Measurements from ENCODE around the gene NPM1.

- no peak for TF ChIP-seq CTCF (IDR thresholded peaks at IDR 0.05 in 8 of 11, conservative IDR thresholded peaks at IDR 0.05 in 3 of 11)
- no peak for TF ChIP-seq POLR2A (IDR thresholded peaks at IDR 0.05)
Measured at GRCh38 chr5:171367424-171368370, 20.0 kb upstream of the NPM1 start.

Data from spleen (tissue), 7 donors.